ENCODE measurements around the gene RPL3.

DNA sequence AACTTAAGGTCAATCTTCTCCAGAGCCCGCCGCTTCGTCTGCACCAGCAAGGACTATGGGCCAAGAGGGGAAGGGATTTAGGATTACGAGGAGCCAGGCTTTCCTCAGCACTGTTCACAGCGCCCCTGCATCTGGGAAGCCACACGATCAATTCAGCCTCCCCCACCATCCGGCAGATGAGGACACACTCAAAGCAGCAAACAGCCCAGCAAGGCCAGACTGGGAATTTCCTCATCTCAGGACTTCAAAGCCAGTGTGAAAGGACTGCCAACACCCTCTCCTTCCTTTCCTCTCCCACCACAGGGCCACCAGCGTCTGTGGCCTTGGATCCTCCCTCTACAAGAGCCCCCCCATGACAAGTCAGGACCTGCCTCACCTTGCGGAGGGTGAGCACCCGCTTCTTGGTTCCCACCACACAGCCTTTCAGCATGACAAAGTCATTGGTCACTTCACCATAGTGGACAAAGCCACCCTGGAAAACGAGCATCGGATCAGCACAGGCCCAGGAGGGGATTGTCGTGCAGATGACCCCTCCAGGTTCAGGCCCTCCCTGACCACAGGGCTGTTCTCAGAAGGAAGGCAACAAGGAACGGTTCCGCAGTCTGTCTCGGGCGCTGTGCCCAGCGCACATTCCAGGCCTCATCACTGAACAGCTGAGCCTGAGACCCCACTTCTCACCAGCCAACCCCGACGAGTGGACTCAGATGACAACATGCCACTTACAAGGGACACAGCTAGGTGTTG, 6.0 kb downstream of the RPL3 start:
- TF ChIP-seq, protein P1, sequence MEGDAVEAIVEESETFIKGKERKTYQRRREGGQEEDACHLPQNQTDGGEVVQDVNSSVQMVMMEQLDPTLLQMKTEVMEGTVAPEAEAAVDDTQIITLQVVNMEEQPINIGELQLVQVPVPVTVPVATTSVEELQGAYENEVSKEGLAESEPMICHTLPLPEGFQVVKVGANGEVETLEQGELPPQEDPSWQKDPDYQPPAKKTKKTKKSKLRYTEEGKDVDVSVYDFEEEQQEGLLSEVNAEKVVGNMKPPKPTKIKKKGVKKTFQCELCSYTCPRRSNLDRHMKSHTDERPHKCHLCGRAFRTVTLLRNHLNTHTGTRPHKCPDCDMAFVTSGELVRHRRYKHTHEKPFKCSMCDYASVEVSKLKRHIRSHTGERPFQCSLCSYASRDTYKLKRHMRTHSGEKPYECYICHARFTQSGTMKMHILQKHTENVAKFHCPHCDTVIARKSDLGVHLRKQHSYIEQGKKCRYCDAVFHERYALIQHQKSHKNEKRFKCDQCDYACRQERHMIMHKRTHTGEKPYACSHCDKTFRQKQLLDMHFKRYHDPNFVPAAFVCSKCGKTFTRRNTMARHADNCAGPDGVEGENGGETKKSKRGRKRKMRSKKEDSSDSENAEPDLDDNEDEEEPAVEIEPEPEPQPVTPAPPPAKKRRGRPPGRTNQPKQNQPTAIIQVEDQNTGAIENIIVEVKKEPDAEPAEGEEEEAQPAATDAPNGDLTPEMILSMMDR (IDR thresholded peaks at IDR 0.05; ENCODE audit: low read depth, low read length, missing input control), result no peak
- peak in 1 of 2 donors; percentile 4 for TF ChIP-seq RAD21 (IDR thresholded peaks at IDR 0.05)
- TF ChIP-seq JUND (IDR thresholded peaks at IDR 0.05), result no peak
- peak; percentile 14 for TF ChIP-seq SP1 (IDR thresholded peaks at IDR 0.05)
- TF ChIP-seq EGR1 (IDR thresholded peaks at IDR 0.05; ENCODE audit: low read depth in 2 of 2), result no peak
- no peak for TF ChIP-seq YY1 (IDR thresholded peaks at IDR 0.05)
- no peak for TF ChIP-seq GABPA (IDR thresholded peaks at IDR 0.05 in 1 of 2, conservative IDR thresholded peaks at IDR 0.05 in 1 of 2)
